HFFc6 (cell line): ENCODE results near the gene GK2. TPM values are rescaled to one million over a fixed set of nuclear protein-coding genes. Genes with fewer than 3 reads are reported as not detected.

Experiments
- DNase-seq: peaks from one replicate; pipeline ENCODE4 v3.0.0-alpha.2; 2018
- H3K27ac Mint-ChIP-seq: 2 replicates; pipeline ENCODE4 v1.8.0; 2020; ENCODE audit warnings: mild to moderate bottlenecking, mixed read lengths
- H3K27me3 Mint-ChIP-seq: 2 replicates; pipeline ENCODE4 v1.8.0; 2021; ENCODE audit warnings: mild to moderate bottlenecking, moderate library complexity, mixed read lengths; ENCODE audit not compliant: insufficient read depth
- H3K36me3 Mint-ChIP-seq: 2 replicates; pipeline ENCODE4 v1.8.0; 2021; ENCODE audit warnings: low read depth, mixed read lengths
- H3K4me1 Mint-ChIP-seq: 2 replicates; pipeline ENCODE4 v1.8.0; 2020; ENCODE audit warnings: low read depth, mixed read lengths
- H3K4me3 Mint-ChIP-seq: 2 replicates; pipeline ENCODE4 v1.8.0; 2020; ENCODE audit warnings: mild to moderate bottlenecking, moderate library complexity, mixed read lengths
- H3K9me3 Mint-ChIP-seq: 2 replicates; pipeline ENCODE4 v1.8.0; 2020; ENCODE audit warnings: mild to moderate bottlenecking, mixed read lengths
- total RNA-seq, 6 experiments: library from RNA; stranded (reverse); fragmentation: NEBNext Ultra II Directional; extraction: Animal tissue kit (Norgen Biotek cat#: 25700); gene quantifications; 2 replicates in 1 of 6; 3 replicates in 5 of 6; pipeline ENCODE4 v1.2.3, GENCODE V29; 2021
- TF ChIP-seq, protein P1 (sequence below): fragments of 200-600 bp; sonication (generic); IDR thresholded peaks from 2 replicates; pipeline ENCODE4 v1.5.0; 2021; ENCODE audit warnings: antibody characterized with exemption, mild to moderate bottlenecking

Gene GK2
- total RNA-seq, 6 experiments from 2014 or later: not detected

DNA sequence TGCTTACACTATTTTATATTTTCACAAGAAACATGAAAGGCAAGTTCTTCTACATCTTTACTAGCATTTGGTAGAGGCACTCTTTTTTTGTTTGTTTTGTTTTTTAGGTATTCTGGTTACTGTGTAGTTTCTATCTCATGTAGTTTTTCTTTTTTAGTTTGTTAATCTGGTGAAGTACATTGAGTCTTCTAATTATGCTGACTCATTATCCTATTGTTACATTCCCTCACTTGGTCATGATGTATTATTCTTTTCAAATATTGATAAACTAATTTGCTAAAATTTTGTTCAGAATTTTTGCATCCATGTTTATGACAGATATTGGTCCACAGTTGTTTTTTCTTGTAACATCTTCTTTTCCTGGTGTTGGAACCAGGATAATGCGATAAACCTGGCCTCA is 4.7 kb downstream of the GK2 start:
- TF ChIP-seq, protein P1, sequence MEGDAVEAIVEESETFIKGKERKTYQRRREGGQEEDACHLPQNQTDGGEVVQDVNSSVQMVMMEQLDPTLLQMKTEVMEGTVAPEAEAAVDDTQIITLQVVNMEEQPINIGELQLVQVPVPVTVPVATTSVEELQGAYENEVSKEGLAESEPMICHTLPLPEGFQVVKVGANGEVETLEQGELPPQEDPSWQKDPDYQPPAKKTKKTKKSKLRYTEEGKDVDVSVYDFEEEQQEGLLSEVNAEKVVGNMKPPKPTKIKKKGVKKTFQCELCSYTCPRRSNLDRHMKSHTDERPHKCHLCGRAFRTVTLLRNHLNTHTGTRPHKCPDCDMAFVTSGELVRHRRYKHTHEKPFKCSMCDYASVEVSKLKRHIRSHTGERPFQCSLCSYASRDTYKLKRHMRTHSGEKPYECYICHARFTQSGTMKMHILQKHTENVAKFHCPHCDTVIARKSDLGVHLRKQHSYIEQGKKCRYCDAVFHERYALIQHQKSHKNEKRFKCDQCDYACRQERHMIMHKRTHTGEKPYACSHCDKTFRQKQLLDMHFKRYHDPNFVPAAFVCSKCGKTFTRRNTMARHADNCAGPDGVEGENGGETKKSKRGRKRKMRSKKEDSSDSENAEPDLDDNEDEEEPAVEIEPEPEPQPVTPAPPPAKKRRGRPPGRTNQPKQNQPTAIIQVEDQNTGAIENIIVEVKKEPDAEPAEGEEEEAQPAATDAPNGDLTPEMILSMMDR: no peak
- Mint-ChIP-seq H3K4me1 (no peaks in the 10 kb centered on the region), H3K4me3 (no peak overlapping the region), H3K27me3 (no peaks in the 10 kb centered on the region), H3K9me3 (peaks cover 15% of the 10 kb centered on the region), H3K36me3 (no peaks in the 10 kb centered on the region), H3K27ac (no peak overlapping the region)
- DNase-seq: no peak

DNA sequence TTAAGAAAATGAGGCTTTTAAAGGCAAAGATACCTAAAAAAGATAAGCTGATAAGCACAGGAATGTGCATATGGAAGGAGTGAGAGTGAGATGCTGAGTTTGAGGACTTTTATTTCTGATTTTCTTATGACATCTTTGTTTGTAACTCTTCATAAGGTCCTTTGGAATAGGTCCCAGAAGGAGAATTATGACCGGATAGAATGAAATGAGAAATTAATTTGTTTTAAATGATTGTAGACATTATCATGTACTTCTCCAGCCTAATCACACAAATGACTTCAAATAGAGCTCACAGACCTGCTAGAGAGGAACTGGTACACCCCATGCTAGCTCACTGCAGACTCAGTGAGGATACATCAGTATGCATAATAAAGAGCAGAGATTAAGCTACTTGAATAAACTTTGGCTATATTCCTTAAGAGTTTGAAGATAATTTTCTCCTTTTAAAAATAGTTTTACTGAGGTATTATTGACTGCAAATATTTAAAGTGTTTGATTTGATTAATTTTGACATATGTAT is 5.6 kb downstream of the GK2 start:
- DNase-seq: no peak
- H3K4me1 Mint-ChIP-seq: no peaks in the 10 kb centered on the region
- no peaks in the 10 kb centered on the region for H3K27me3 Mint-ChIP-seq
- H3K9me3 Mint-ChIP-seq: peaks cover 15% of the 10 kb centered on the region
- no peak overlapping the region for H3K4me3 Mint-ChIP-seq
- no peaks in the 10 kb centered on the region for H3K36me3 Mint-ChIP-seq
- H3K27ac Mint-ChIP-seq: no peak overlapping the region
- TF ChIP-seq, protein P1: no peak

DNA sequence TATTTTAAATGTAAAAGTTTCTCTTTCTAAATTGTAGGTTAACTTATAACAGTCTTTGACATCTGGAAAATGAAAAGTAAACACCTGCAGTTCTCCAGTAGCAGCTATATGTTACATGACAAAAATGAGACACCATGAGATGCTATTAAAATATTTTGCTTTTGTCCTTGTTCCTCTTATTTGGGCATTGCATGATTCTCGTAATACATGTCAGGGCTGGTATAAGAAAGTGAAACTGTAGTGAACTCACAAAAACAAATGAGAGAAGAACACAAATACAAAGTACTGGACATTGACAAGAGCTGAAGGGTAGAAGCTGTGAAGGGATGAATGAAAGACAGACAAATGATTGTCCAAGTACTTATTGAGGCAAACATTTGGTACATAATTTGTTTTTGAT is 9.0 kb downstream of the GK2 start:
- H3K27ac Mint-ChIP-seq: no peak overlapping the region
- no peaks in the 10 kb centered on the region for H3K27me3 Mint-ChIP-seq
- H3K36me3 Mint-ChIP-seq: no peaks in the 10 kb centered on the region
- H3K9me3 Mint-ChIP-seq: peaks cover 20% of the 10 kb centered on the region
- DNase-seq: no peak
- H3K4me3 Mint-ChIP-seq: no peak overlapping the region
- no peaks in the 10 kb centered on the region for H3K4me1 Mint-ChIP-seq
- TF ChIP-seq, protein P1: no peak

DNA sequence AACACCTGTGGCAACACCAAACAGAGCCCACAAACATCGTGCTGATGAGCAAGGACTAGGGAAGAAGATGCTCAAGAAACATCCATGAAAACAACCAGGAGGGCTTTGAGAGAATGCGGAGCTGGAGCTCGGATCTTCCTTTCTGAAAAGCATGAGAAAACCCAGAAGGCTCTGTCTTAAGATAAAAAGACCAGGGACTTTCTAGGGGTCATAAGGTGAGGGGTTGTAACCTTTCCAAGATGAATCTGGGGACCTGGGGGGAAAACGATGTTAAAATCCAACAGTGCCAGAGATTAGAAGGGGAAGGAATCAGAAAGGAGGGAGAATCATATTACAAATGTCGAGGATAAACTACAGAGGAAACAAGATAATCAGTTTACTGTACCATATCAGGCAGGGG is 10.1 kb downstream of the GK2 start:
- TF ChIP-seq, protein P1: no peak
- H3K36me3 Mint-ChIP-seq: no peaks in the 10 kb centered on the region
- H3K9me3 Mint-ChIP-seq: peaks cover 20% of the 10 kb centered on the region
- H3K27ac Mint-ChIP-seq: no peak overlapping the region
- no peak for DNase-seq
- H3K4me1 Mint-ChIP-seq: no peaks in the 10 kb centered on the region
- no peak overlapping the region for H3K4me3 Mint-ChIP-seq
- H3K27me3 Mint-ChIP-seq: no peaks in the 10 kb centered on the region

DNA sequence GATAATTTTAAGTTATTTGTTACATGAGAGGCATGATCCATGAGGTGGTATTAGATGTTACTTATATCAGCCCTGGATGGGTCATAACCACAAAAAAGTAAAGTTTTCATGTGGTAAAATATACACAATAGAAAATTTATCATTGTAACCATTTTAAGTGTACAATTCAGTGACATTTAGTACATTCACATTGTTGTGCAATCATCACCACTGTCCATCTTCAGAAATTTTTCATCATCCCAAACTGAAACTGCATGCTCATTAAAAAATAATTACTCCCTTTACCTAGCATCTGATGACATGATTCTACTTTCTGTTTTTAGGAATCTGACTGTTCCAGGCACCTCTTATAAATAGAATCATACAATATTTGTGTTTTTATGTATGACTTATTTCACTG is 11.2 kb downstream of the GK2 start:
- TF ChIP-seq, protein P1: no peak
- Mint-ChIP-seq H3K27me3 (no peaks in the 10 kb centered on the region), H3K4me1 (no peaks in the 10 kb centered on the region), H3K36me3 (no peaks in the 10 kb centered on the region), H3K27ac (no peak overlapping the region), H3K4me3 (no peak overlapping the region), H3K9me3 (peaks cover 21% of the 10 kb centered on the region)
- DNase-seq: no peak

DNA sequence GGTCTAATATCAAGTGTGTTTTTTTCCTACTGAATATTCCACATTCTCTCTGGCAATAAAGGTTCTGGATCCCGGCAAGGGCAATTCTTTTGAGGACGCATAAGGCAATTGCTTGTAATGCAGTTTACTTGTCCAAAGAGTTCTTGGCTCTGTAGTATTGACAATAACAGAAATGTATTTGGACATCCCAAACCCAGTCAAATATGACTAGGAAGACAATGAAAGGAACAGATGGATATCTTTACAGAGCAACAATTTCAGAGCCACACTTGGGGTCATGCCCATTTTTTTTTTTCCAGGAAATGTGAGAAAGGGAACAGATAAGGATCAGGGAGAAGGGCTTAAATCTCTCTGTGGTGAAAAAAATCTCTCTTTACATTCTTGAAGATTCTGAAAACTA is 12.2 kb downstream of the GK2 start:
- DNase-seq: no peak
- Mint-ChIP-seq H3K4me1 (no peaks in the 10 kb centered on the region), H3K27ac (no peak overlapping the region), H3K36me3 (no peaks in the 10 kb centered on the region), H3K9me3 (peaks cover 24% of the 10 kb centered on the region), H3K27me3 (no peaks in the 10 kb centered on the region), H3K4me3 (no peak overlapping the region)
- TF ChIP-seq, protein P1: no peak
